Stimulated activated CD4-positive, alpha-beta T cell treated with anti-CD3 and anti-CD28 coated beads, Interleukin-1b, Interleukin-23, amount 100 ng/mL, for 1 hour (primary cell): ENCODE measurements around the gene ANO10.
"Not testable (repeated sequence)": the region's sequence is repeated elsewhere in the genome, so short reads cannot be mapped to it uniquely, and the experiment has no call there.

Experiments used
- DNase-seq, 2 donors: peaks; one replicate each; pipeline ENCODE4 v3.0.0-alpha.2; 2020; ENCODE audit warnings: low read depth in 2 of 2

The ANO10 gene

GRCh38 chr3:43621656-43622432 lies at the start of gene ANO10:
Gene ANO10 (minus strand): TSS chr3:43622011. CDS start chr3:43605852, 16,159 bp downstream.
- peak; percentile 86 to 98 for DNase-seq

- DNase-seq = no peak
Observed at GRCh38 chr3:43670635-43671522, 49.1 kb upstream of the ANO10 start.

- not testable (repeated sequence) for DNase-seq
Observed at GRCh38 chr3:43665011-43665410, 43.2 kb upstream of the ANO10 start.

GRCh38 chr3:43661376-43661775 lies 39.6 kb upstream of the ANO10 start:
- not testable (repeated sequence) for DNase-seq

GRCh38 chr3:43659250-43659880 lies 37.6 kb upstream of the ANO10 start:
- no peak for DNase-seq

GRCh38 chr3:43656390-43656789 lies 34.6 kb upstream of the ANO10 start:
- DNase-seq = not testable (repeated sequence)

- no peak for DNase-seq
Observed at GRCh38 chr3:43650345-43650744, 28.5 kb upstream of the ANO10 start.

GRCh38 chr3:43649365-43649968 lies 27.7 kb upstream of the ANO10 start:
- DNase-seq = no peak

- no peak for DNase-seq
Observed at GRCh38 chr3:43648957-43649356, 27.1 kb upstream of the ANO10 start.

- DNase-seq = no peak
Observed at GRCh38 chr3:43647331-43648166, 25.7 kb upstream of the ANO10 start.

GRCh38 chr3:43644443-43644842 lies 22.6 kb upstream of the ANO10 start:
- DNase-seq = no peak

- DNase-seq = no peak
Observed at GRCh38 chr3:43641306-43642114, 19.7 kb upstream of the ANO10 start.

- DNase-seq = no peak
Observed at GRCh38 chr3:43640681-43641080, 18.9 kb upstream of the ANO10 start.

- DNase-seq = no peak
Observed at GRCh38 chr3:43638594-43639447, 17.0 kb upstream of the ANO10 start.

GRCh38 chr3:43637702-43638101 lies 15.9 kb upstream of the ANO10 start:
- DNase-seq = no peak

- no peak for DNase-seq
Observed at GRCh38 chr3:43632986-43633385, 11.2 kb upstream of the ANO10 start.

- no peak for DNase-seq
Observed at GRCh38 chr3:43632269-43632733, 10.5 kb upstream of the ANO10 start.

GRCh38 chr3:43629741-43630140 lies 7.9 kb upstream of the ANO10 start:
- no peak for DNase-seq

GRCh38 chr3:43629257-43629656 lies 7.4 kb upstream of the ANO10 start:
- DNase-seq = no peak
